LNCaP clone FGC (cell line): ENCODE measurements around the gene SSH2.

ENCODE experiments used
- DNase-seq: peaks from one replicate; pipeline ENCODE4 v3.0.0-alpha.2; 2011; ENCODE audit warnings: low read depth
- H3K4me3 ChIP-seq: 2 replicates; pipeline ENCODE4 v1.5.1; 2011; ENCODE audit warnings: mild to moderate bottlenecking, low read depth, low read length, control low read depth
- CTCF ChIP-seq: IDR thresholded peaks from 2 replicates; pipeline ENCODE4 v1.5.1; 2012; ENCODE audit warnings: mild to moderate bottlenecking; ENCODE audit not compliant: control insufficient read depth, insufficient read depth; ENCODE audit errors: extremely low read depth

SSH2 gene

GRCh38 chr17:29776026-29776425, 154.0 kb downstream of the SSH2 start:
- no peak overlapping the region for H3K4me3 ChIP-seq
- DNase-seq, result no peak
- no peak for TF ChIP-seq CTCF

GRCh38 chr17:29772981-29773380, 157.0 kb downstream of the SSH2 start:
- no peak for TF ChIP-seq CTCF
- no peak for DNase-seq
- no peak overlapping the region for H3K4me3 ChIP-seq

GRCh38 chr17:29771546-29771945, 158.5 kb downstream of the SSH2 start:
- no peak for TF ChIP-seq CTCF
- DNase-seq, result no peak

GRCh38 chr17:29769225-29769624, 160.8 kb downstream of the SSH2 start:
- no peak overlapping the region for H3K4me3 ChIP-seq
- DNase-seq, result no peak
- no peak for TF ChIP-seq CTCF

More at GRCh38 chr17:29771546-29771945, 158.5 kb downstream of the SSH2 start:
- no peak overlapping the region for H3K4me3 ChIP-seq

- DNase-seq, result no peak
- no peak for TF ChIP-seq CTCF
- H3K4me3 ChIP-seq, result no peak overlapping the region
These were observed 163.2 kb downstream of the SSH2 start for GRCh38 chr17:29766796-29767327.

- DNase-seq, result no peak
- no peak for TF ChIP-seq CTCF
- no peak overlapping the region for H3K4me3 ChIP-seq
These were observed 165.3 kb downstream of the SSH2 start for GRCh38 chr17:29764748-29765147.

- no peak overlapping the region for H3K4me3 ChIP-seq
- no peak for DNase-seq
- no peak for TF ChIP-seq CTCF
These were observed 165.8 kb downstream of the SSH2 start for GRCh38 chr17:29764217-29764616.
